GM18873 (cell line): ENCODE data around the gene NME7.
A peak's percentile ranks its signal among the peaks of the same experiment; 100 is the strongest.

Source experiments
- ATAC-seq: cut with Tn5 transposase; IDR thresholded peaks from one replicate; pipeline ENCODE4 v1.9.1; 2021; ENCODE audit warnings: mild to moderate bottlenecking, moderate library complexity, moderate number of reproducible peaks; ENCODE audit not compliant: unreplicated experiment, low FRiP score

The NME7 gene

GRCh38 chr1:169175461-169175860, 192.1 kb downstream of the NME7 start:
- no peak for ATAC-seq

DNA sequence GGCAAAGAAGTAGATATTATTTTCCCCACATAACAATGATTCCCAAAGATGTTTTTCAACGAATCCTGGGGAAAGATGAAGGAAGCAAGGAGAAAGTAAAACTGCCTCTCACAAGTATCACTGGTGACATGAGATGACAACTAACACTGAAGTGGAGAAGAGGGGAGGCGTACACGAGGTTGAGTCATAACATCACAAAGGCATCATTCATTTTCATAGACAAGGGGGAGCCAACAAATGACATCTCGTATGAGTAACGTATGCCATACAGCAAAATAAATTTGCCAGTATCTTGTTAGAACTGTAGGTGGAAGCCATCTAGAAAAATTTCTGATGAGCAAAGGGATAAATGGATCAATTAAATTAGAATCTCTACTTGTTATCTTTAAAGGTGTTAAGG, 204.5 kb downstream of the NME7 start:
- ATAC-seq = no peak

DNA sequence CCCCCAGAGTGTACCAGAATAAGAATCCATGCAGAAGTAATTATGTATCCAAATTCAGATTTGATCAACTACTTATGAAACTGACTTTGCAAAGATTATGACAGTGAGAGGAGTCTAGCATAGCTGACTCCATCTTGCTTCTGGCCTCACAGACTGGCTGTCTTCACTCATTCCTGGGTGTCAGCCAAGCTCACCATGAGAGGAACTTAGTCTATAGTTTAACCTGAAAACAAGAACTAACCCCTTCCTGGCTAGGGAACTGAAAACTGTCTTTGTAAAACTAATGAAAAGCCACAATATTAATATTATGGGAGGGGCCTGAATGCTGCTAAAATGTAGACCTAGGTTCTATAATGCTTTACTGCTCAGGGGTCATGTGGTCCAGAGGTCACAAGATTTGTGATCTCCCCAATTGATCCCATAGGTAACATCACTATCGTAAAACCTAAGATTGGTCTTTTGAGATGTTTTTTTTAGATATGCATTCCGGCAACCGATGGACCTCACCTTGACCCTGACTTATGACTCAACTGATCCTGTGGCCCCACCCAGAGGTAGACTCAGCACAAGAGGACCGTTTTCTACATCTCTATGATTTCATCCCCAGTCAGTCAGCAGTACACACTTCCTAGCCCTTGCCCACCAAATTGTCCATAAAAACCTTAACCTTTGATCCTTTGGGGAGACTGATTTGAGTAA, 206.0 kb downstream of the NME7 start:
- ATAC-seq = no peak

DNA sequence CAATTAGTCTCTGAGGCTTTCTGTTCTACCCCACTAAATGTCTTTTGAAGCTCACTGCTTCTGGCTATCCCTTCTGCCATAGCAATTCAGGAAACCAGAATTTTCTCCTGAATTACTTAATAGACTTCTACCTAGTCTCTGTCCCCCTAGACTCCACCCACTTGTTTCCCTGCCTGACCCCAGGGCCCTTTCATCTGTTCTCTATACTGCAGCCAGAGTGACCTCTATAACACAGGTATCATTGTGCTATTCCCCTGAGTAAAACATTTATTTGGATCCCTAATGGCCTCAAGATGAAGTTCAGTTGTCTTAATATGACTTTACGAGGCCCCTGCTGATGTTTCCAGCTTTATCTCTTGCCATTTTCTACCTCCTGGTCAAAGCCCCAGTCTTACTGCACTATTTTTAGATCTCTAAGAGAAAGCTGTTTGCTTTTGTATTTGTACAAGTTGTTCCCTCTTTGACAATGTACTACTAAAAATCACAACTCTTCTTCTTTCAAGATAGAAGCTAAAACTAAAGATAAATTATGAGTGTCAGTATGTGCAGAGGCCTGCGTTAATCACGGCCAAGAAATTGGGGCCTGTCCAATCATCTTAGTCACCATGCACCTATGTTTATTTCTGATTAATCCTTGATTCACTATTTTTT, 206.6 kb downstream of the NME7 start:
- no peak for ATAC-seq

DNA sequence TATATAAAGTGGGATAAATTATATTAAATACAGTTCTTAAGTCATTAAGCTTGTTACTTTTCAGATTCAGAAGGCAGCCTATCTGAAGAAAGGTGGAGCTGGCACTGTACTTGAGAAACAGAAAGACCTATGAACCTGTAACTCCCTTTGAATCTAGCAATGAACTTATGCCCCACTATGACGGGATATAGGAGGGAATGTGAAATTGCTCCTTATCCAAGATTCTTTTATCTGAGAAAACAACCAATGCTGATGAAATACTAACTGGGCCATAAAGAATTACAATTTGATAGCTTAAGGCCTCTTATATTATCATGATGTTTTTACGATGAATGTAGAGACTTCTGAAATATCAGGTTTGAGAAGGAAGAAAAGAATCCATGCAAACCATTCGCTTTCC, 211.0 kb downstream of the NME7 start:
- ATAC-seq = no peak

DNA sequence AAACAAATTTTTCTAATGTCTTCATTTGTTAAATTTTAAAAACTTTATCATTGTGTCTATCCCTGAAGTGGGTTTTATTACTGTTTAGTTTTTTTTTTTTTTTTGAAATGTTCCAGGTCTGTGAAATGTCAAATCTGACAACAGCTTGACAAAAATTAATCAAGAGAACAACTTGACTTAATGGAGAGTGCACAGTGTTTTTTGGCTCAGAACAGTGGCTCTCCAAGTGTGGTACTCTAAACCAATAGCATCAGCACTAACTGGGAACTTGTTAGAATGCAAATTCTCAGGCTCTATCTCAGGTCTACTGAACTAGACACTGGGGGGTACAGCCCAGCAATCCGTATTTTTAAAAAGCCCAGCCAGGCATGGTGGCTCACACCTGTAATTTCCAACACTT, 211.9 kb downstream of the NME7 start:
- ATAC-seq = no peak

DNA sequence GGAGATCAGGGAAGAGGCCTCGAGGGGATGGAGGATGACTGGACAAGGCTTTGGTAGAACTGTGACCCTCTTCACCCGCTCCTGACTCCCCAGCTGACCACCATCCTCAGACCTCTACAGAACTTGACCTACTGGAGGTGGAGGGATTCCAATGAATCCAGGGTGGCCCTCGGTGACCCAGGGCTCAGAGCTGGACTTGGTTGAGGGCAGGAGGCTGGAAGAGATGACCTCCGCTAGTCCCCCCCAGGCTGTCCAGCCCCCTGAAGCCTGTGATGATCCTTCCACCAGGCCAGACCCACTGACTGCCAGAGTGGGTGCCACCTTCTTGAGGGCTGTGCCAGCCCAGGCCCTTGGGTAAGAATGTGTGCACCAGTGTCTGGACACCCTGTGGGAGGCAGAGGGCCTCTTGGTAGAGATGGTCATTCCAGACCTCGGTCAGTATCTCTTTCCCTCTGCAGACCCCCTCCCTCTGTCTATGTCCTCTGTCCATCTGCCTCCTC, 216.2 kb downstream of the NME7 start:
- ATAC-seq = no peak

GRCh38 chr1:169150641-169151337, 216.8 kb downstream of the NME7 start:
- ATAC-seq = no peak

DNA sequence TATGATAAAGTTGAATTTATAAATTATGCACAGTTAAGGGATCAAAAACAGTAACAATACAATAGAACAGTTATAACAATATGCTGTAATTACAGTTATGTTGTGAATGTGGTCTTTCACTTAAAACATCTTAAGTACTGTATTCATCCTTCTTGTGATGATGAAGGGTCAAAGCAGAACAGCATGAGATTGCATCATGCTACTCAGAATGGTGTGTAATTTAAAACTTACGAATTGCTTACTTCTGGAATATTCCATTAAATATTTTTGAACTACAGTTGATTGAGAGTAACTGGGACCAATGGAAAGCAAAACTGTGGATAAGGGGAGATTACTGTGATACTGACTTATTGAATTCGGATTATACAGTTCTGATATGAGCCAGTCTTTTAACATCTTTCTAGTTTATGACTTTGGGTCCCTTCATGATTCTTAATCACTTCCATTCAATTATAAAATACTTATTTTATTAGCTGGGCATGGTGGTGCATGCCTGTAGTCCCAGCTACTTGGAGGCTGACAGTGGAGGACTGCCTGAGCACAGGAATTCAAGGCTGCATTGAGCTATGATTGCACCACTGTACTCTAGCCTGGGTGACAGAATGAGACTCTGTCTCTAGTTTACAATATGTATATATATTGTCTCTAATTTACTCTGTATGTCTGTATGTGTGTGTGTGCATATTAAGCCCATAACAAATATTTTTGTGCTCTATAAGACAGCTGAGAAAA, 217.9 kb downstream of the NME7 start:
- no peak for ATAC-seq

DNA sequence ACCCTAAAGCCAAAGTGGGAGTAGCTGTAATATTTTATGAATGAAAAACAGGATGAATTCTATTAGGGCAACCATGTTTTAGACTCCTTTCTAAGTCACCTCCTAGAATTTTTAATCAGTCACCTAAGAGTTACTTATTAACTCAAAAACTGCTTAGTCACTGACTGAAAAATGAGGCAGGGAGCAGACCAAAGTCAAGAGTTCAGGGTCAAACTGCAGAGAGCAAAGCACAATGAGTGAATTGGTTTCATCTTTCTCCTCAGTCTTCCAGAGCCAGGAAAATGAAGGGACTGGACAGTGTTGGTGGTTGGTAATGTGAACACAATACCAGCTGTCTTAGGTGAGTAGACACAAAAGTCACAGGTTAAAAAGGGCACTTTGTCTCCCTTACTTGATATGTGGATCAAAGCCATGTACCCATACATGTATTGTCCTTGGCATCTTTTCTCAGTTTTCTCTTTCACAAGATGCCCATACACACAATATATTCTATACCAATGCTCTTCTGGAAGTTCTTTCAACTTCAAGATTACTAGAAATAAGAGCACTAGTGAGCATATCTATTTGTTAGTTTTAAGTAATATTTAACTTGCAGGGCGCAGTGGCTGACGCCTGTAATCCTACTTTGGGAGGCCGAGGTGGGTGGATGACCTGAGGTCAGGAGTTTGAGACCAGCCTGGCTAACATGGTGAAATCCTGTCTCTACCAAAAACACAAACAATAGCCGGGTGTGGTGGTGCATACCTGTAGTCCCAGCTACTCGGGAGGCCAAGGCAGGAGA, 218.9 kb downstream of the NME7 start:
- ATAC-seq = no peak

DNA sequence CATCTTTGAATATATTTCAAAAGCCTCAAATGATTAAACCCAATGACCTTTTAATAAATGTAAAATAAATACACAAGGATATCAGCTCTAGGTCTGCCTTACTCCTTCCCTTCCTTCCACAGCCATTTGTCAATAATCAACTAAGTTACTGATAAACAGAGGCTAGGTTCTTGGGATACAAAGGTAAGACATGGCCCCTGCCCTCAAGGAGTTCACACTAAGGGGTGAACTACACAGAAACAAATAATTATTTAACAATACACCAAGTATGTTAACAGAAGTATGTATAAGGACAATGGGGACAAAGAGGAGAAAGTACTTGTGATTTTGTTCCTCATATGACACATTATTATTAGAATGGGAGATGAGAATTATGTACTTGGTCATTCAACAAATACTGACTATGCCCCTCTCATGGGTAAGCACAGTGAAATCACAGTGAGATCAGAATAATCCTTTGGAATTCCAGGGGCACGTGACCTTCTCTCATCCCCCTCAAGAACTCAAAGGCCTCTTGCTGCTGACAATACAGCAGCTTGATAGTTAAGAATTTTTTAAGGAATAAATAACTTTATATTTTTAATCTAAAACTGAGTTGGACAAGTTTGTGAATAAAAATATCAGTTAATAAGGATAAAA, 220.9 kb downstream of the NME7 start:
- no peak for ATAC-seq

- ATAC-seq = no peak
Measured at GRCh38 chr1:169144941-169145626, 222.5 kb downstream of the NME7 start.

- no peak for ATAC-seq
Measured at GRCh38 chr1:169143984-169144383, 223.6 kb downstream of the NME7 start.

- no peak for ATAC-seq
Measured at GRCh38 chr1:169143346-169143745, 224.3 kb downstream of the NME7 start.

DNA sequence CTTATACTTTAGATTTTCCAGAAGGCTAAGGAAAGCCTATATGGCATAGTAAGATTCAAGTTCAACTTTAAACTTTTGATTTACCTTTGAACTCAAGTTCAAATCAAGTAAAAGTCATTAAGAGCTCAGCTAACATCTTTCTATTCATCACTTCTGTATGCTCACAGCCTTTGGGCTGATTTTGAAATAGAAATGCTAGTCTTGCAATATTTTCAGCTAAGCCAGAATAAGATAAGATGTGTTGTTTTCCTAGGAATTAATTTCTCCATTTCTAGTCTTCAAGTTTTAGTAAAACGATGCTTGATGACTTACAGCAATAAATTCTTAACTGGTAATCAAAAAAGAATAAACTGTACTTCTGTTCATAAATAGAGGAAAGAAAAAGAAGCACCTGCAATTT, 225.5 kb downstream of the NME7 start:
- no peak for ATAC-seq

- no peak for ATAC-seq
Measured at GRCh38 chr1:169141356-169141755, 226.2 kb downstream of the NME7 start.

DNA sequence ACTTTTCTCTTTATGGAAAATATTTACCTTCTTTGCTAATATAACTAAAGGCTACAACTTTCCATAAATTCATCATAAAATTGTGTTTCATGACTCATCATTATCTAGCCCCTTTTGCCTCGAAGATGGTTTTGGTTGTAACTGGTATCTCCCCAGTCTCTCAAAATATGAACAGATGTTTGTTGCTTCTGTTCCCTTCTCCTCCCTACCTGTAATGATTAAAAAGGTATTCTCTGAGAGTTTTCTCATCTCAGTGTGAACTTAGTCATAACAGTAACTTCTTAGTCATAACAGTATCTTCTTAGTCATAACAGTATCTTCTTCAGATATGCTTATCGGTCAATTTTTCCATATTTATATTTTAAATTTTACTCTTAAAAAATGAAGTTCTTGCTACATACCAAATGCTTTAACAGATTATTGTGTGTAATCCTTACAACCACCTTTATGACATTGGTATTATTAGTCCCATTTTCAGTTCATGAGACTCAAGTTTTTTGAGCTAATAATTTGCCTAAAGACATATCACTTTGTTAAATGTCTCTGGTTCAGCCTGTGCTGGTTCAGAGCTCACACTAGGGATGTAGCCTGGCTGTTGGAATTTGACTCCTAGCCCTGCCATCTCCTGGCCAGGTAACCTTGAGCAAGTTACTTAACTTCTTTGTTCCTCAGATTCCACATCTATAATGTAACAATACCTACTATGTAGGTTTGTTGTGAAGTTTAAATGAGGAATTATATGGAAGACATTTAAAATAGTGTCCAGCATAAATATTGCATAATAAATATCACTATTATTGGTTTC, 228.5 kb downstream of the NME7 start:
- peak; percentile 86 for ATAC-seq

GRCh38 chr1:169137357-169137756, 230.2 kb downstream of the NME7 start:
- ATAC-seq = no peak
